Endothelial cell of umbilical vein (primary cell): Measurements from ENCODE around the gene GLYAT. TPM values are rescaled to one million over a fixed set of nuclear protein-coding genes. Genes with fewer than 3 reads are reported as not detected.

Source experiments
- BruUV-seq: library from RNA; stranded (reverse); fragments of 400-500 nt; replicated peaks from 2 replicates; lab custom pipeline; 2021; lab: Mats Ljungman, UMichigan
- CTCF ChIA-PET: fragments of 300-600, 350-600 bp; sonication (Branson Sonifier 250); formaldehyde crosslinking; loops from one replicate; lab custom pipeline; 2021; ENCODE audit warnings: antibody characterized with exemption, inconsistent platforms; lab: Charles Lee
- POLR2A ChIA-PET: fragments of 300-600, 350-600 bp; sonication (Branson Sonifier 250); formaldehyde crosslinking; loops from one replicate; lab custom pipeline; 2021; ENCODE audit warnings: antibody characterized with exemption, inconsistent platforms; lab: Charles Lee
- DNase-seq: peaks from one replicate; pipeline ENCODE4 v3.0.0-alpha.2; 2011; ENCODE audit warnings: low read depth, low spot score
- FAIRE-seq: peaks from 2 replicates; lab custom pipeline; 2011; peaks lifted over from hg19 to GRCh38; lab: Jason Lieb, UNC
- H2AFZ ChIP-seq: 2 replicates; pipeline ENCODE4 v1.6.0; 2012; ENCODE audit warnings: low read depth, low read length, control low read depth, inconsistent platforms
- H3K27ac ChIP-seq: 2 replicates; pipeline ENCODE4 v1.5.1; 2011; ENCODE audit warnings: low read depth, mild to moderate bottlenecking, control low read depth, low read length, moderate library complexity; ENCODE audit not compliant: insufficient read depth
- H3K27me3 ChIP-seq, 2 experiments: 2 replicates each; pipeline versions ENCODE4 v1.6.0 to v1.6.1; 2011; ENCODE audit warnings: low read length in 2 of 2, mixed read lengths in 1 of 2; ENCODE audit not compliant: control insufficient read depth in 2 of 2, insufficient read depth in 2 of 2
- H3K36me3 ChIP-seq, 2 experiments: 2 replicates in 1 of 2; 3 replicates in 1 of 2; pipeline ENCODE4 v1.5.1; 2011; ENCODE audit warnings: low read length in 2 of 2, mild to moderate bottlenecking in 1 of 2, moderate library complexity in 1 of 2; ENCODE audit not compliant: control insufficient read depth in 2 of 2, insufficient read depth in 2 of 2; ENCODE audit errors: extremely low read depth in 1 of 2
- H3K4me1 ChIP-seq: 3 replicates; pipeline ENCODE4 v1.5.1; 2011; ENCODE audit warnings: mild to moderate bottlenecking, low read length; ENCODE audit not compliant: control insufficient read depth, insufficient read depth; ENCODE audit errors: extremely low read depth
- H3K4me2 ChIP-seq: 2 replicates; pipeline ENCODE4 v1.6.1; 2011; ENCODE audit warnings: low read length, control low read depth, mixed read lengths; ENCODE audit not compliant: insufficient read depth
- H3K4me3 ChIP-seq, 3 experiments: fragments of 200-600 bp in 1 of 3; sonication (generic), shearing (Covaris generic) in 1 of 3; replicated peaks in 1 of 3; 2 replicates each; pipeline ENCODE4 v1.5.1; 2011 to 2016; ENCODE audit warnings: control low read depth in 3 of 3, low read length in 3 of 3, mild to moderate bottlenecking in 2 of 3, inconsistent platforms in 1 of 3, low read depth in 1 of 3, moderate library complexity in 1 of 3; ENCODE audit not compliant: insufficient read depth in 1 of 3
- H3K79me2 ChIP-seq: 2 replicates; pipeline ENCODE4 v1.6.0; 2012; ENCODE audit warnings: low read length, inconsistent platforms; ENCODE audit not compliant: control insufficient read depth, insufficient read depth
- H3K9ac ChIP-seq: replicated peaks from 2 replicates; pipeline ENCODE3; 2011; ENCODE audit warnings: low read length, control low read depth; ENCODE audit not compliant: insufficient read depth; ENCODE audit errors: extremely low read depth
- H3K9me1 ChIP-seq: replicated peaks from 3 replicates; pipeline ENCODE4 v1.6.0; 2011; ENCODE audit warnings: mild to moderate bottlenecking, low read length; ENCODE audit not compliant: control insufficient read depth, insufficient read depth; ENCODE audit errors: extremely low read depth
- H3K9me3 ChIP-seq: replicated peaks from 2 replicates; pipeline ENCODE4 v1.5.1; 2012; ENCODE audit warnings: low read length, inconsistent platforms; ENCODE audit not compliant: control insufficient read depth, insufficient read depth
- H4K20me1 ChIP-seq: replicated peaks from 2 replicates; pipeline ENCODE3; 2011; ENCODE audit warnings: mild to moderate bottlenecking, low read length; ENCODE audit not compliant: control insufficient read depth, insufficient read depth; ENCODE audit errors: extremely low read depth
- EZH2 ChIP-seq: IDR thresholded peaks from 2 replicates; pipeline ENCODE4 v1.6.1; 2012; ENCODE audit warnings: borderline replicate concordance, low read depth, mild to moderate bottlenecking, moderate library complexity, low read length, inconsistent platforms; ENCODE audit not compliant: severe bottlenecking
- FOS ChIP-seq: IDR thresholded peaks from 2 replicates; pipeline ENCODE4 v1.6.1; 2011; ENCODE audit warnings: mild to moderate bottlenecking, low read length, moderate library complexity, borderline replicate concordance; ENCODE audit not compliant: insufficient read depth
- GATA2 ChIP-seq: IDR thresholded peaks from 2 replicates; pipeline ENCODE4 v1.7.0; 2011; ENCODE audit warnings: low read depth, mild to moderate bottlenecking, moderate library complexity, mixed read lengths, low read length; ENCODE audit not compliant: insufficient read length, insufficient read depth
- JUN ChIP-seq: IDR thresholded peaks from 2 replicates; pipeline ENCODE4 v1.6.1; 2011; ENCODE audit warnings: borderline replicate concordance, low read depth; ENCODE audit not compliant: insufficient read length, insufficient read depth
- MYC ChIP-seq: IDR thresholded peaks from one replicate; pipeline ENCODE4 v1.6.1; 2011; ENCODE audit warnings: mild to moderate bottlenecking, low read depth, low read length
- POLR2A ChIP-seq: IDR thresholded peaks from 2 replicates; pipeline ENCODE4 v1.6.1; 2012; ENCODE audit warnings: low read depth, mild to moderate bottlenecking, control low read depth, low read length
- POLR2AphosphoS5 ChIP-seq: IDR thresholded peaks from 2 replicates; pipeline ENCODE4 v1.6.1; 2012; ENCODE audit warnings: low read depth, mild to moderate bottlenecking, control low read depth, low read length, moderate library complexity; ENCODE audit not compliant: insufficient read depth
- dilution Hi-C: fragments of 300-500 bp; cut with MboI; formaldehyde crosslinking; loops from one replicate; pipeline ENCODE4 v1.15.0; 2019; ENCODE audit warnings: low sequenced_read_pairs; ENCODE audit not compliant: extremely low pct_ligation_motif_present
- intact Hi-C: fragments of 100-400 bp; cut with micrococcal nuclease; formaldehyde crosslinking; loops from one replicate; pipeline ENCODE4 v1.10.0; 2022
- polyA plus RNA-seq, 4 experiments: library from polyadenylated mRNA; depleted of rRNA in 3 of 4; stranded (reverse) in 3 of 4; unstranded in 1 of 4; fragments of >200 nt; gene quantifications; 2 replicates each; pipeline versions ENCODE4 v1.2.1 to v1.2.3, GENCODE V29; 2011 to 2012; ENCODE audit warnings: missing spikeins in 1 of 4
- total RNA-seq: library from RNA; stranded (reverse); gene quantifications from 2 replicates; pipeline ENCODE4 v1.2.3, GENCODE V29; 2021
- TF ChIP-seq, protein P1 (sequence below), 2 donors: IDR thresholded peaks; 1 replicate in 1 of 2; 2 replicates in 1 of 2; pipeline ENCODE4 v1.5.1; 2011; ENCODE audit warnings: low read length in 2 of 2, mild to moderate bottlenecking in 2 of 2, moderate library complexity in 2 of 2, control low read depth in 1 of 2, inconsistent platforms in 1 of 2, low read depth in 1 of 2; ENCODE audit not compliant: insufficient read depth in 1 of 2; ENCODE audit errors: extremely low read depth in 1 of 2
- TF ChIP-seq, protein P2 (sequence below): IDR thresholded peaks from 2 replicates; pipeline ENCODE4 v1.6.1; 2011; ENCODE audit not compliant: insufficient read depth, insufficient read length

The GLYAT gene
- total and polyA plus RNA-seq, 2 donors (not counting 3 experiments of a cell fraction or from before 2014, with no cell fraction given): not detected

DNA sequence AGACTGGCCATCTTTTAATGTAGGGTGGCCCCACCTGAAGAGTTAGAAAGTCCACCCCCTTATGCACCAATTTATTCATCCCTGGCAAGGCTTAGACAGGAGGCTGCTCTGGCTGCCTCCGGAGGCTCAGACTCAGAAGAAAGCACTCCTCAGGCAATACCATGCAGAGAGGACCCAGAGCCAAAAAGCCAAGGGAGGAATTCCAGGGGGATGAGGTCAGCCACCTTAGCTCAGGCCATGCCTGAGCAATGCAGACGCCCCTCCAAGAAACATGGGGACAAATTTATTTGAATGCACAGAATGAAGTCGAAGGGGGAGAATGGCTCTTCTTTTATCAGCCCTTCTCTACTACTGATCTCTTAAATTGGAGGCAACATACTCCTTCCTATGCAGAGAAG is 39.7 kb upstream of the GLYAT start:
- no peak overlapping the region for H3K9ac ChIP-seq
- DNase-seq: no peak
- TF ChIP-seq GATA2: no peak
- TF ChIP-seq JUN: no peak
- H3K9me3 ChIP-seq: no peaks in the 10 kb centered on the region
- H3K27ac ChIP-seq: no peak overlapping the region
- H3K79me2 ChIP-seq: no peaks in the 10 kb centered on the region
- H3K36me3 ChIP-seq: no peaks in the 10 kb centered on the region
- ChIA-PET CTCF (no interaction called here), POLR2A (no interaction called here)
- intact Hi-C loops: no loop called here
- no peaks in the 10 kb centered on the region for H4K20me1 ChIP-seq
- H3K4me2 ChIP-seq: no peak overlapping the region
- no TSS peak for BruUV-seq
- no peaks in the 10 kb centered on the region for H3K4me1 ChIP-seq
- FAIRE-seq: no peak
- H2AFZ ChIP-seq: no peak overlapping the region
- H3K4me3 ChIP-seq: no peak overlapping the region
- no peaks in the 10 kb centered on the region for H3K9me1 ChIP-seq
- dilution Hi-C loops: no loop called here
- H3K27me3 ChIP-seq: no peaks in the 10 kb centered on the region

DNA sequence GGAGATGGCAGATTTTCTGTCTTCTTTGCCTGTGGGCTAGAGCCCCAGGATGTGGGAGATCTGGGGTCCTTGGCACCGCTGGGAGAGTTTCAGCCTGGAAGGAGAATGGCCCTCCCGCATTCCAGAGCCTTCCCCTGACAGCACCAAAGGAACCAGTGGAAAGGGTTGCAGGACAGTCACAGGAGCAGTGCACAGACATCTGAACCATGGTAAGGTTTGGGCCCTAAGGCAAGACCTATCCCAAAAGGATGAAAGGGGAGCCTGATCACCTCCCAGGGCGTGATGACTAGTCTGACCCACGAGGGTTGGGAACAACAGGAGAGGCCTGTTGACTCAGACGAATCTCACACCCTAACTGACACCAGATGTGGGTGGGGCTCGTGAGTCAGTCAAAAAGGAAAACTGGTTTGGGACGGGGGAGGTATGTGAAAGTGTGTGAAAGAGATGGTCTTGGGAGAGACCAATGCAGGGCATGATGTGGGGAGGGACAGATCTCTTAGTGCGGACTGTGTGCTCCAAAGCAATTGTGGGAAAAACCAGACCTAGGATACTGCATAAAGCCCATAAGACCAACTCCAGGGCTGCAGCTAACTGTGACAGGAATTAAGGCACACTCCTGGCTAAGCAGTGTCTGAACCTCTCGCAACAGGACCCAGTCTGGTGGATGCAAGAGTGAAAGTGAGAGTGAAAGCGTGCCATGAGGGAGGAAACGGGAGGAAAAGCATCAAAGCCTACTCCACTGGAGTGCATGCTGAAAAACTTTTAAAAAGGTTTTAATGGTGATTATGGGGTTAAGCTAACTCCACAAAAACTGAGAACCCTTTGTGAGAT is 39.1 kb upstream of the GLYAT start:
- DNase-seq (no peak), FAIRE-seq (no peak)
- intact Hi-C loops: no loop called here
- POLR2A ChIA-PET: no interaction called here
- H3K4me1 ChIP-seq: no peaks in the 10 kb centered on the region
- H3K9me3 ChIP-seq: no peaks in the 10 kb centered on the region
- CTCF ChIA-PET: no interaction called here
- no peaks in the 10 kb centered on the region for H3K36me3 ChIP-seq
- no peaks in the 10 kb centered on the region for H3K27me3 ChIP-seq
- H3K9me1 ChIP-seq: no peaks in the 10 kb centered on the region
- H3K9ac ChIP-seq: no peak overlapping the region
- H3K27ac ChIP-seq: no peak overlapping the region
- no peak overlapping the region for H3K4me2 ChIP-seq
- TF ChIP-seq FOS (no peak), EZH2 (no peak), JUN (no peak), MYC (no peak), POLR2AphosphoS5 (no peak), GATA2 (no peak), POLR2A (no peak)
- TF ChIP-seq, protein P1, sequence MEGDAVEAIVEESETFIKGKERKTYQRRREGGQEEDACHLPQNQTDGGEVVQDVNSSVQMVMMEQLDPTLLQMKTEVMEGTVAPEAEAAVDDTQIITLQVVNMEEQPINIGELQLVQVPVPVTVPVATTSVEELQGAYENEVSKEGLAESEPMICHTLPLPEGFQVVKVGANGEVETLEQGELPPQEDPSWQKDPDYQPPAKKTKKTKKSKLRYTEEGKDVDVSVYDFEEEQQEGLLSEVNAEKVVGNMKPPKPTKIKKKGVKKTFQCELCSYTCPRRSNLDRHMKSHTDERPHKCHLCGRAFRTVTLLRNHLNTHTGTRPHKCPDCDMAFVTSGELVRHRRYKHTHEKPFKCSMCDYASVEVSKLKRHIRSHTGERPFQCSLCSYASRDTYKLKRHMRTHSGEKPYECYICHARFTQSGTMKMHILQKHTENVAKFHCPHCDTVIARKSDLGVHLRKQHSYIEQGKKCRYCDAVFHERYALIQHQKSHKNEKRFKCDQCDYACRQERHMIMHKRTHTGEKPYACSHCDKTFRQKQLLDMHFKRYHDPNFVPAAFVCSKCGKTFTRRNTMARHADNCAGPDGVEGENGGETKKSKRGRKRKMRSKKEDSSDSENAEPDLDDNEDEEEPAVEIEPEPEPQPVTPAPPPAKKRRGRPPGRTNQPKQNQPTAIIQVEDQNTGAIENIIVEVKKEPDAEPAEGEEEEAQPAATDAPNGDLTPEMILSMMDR (IDR thresholded peaks at IDR 0.05; ENCODE audit: extremely low read depth in 1 of 2, insufficient read depth in 1 of 2, low read depth in 1 of 2, low read length in 2 of 2): no peak
- TF ChIP-seq, protein P2, sequence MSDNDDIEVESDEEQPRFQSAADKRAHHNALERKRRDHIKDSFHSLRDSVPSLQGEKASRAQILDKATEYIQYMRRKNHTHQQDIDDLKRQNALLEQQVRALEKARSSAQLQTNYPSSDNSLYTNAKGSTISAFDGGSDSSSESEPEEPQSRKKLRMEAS: no peak
- H4K20me1 ChIP-seq: no peaks in the 10 kb centered on the region
- H3K4me3 ChIP-seq: no peak overlapping the region
- H3K79me2 ChIP-seq: no peaks in the 10 kb centered on the region
- H2AFZ ChIP-seq: no peak overlapping the region
- no TSS peak for BruUV-seq
- dilution Hi-C loops: no loop called here
